Activated T-helper 17 cell treated with anti-CD3 and anti-CD28 coated beads, Interleukin-2, amount 50 U/mL, for 72 hours (primary cell): ENCODE results near the gene ZNF526. TPM values are rescaled to one million over a fixed set of nuclear protein-coding genes. Genes with fewer than 3 reads are reported as not detected.
A peak's percentile ranks its signal among the peaks of the same experiment; 100 is the strongest.

Experiments used
- ATAC-seq: fragments of 150-1000 bp; cut with Tn5 transposase; replicated peaks from 2 replicates; pipeline ENCODE4 v1.10.0; 2021; ENCODE audit warnings: mild to moderate bottlenecking, moderate library complexity
- H3K27ac Mint-ChIP-seq: one replicate; pipeline ENCODE4 v1.8.0; 2022; ENCODE audit warnings: mixed read lengths
- H3K27me3 Mint-ChIP-seq: one replicate; pipeline ENCODE4 v1.8.0; 2022; ENCODE audit warnings: mixed read lengths
- H3K36me3 Mint-ChIP-seq: one replicate; pipeline ENCODE4 v1.8.0; 2022; ENCODE audit warnings: low read depth, mild to moderate bottlenecking, mixed read lengths
- H3K4me1 Mint-ChIP-seq: one replicate; pipeline ENCODE4 v1.8.0; 2022; ENCODE audit warnings: mixed read lengths
- H3K4me3 Mint-ChIP-seq: one replicate; pipeline ENCODE4 v1.8.0; 2022; ENCODE audit warnings: mild to moderate bottlenecking, mixed read lengths
- H3K9me3 Mint-ChIP-seq: one replicate; pipeline ENCODE4 v1.8.0; 2022; ENCODE audit warnings: mixed read lengths
- total RNA-seq, 2 donors: library from RNA; stranded (reverse); gene quantifications; one replicate each; pipeline ENCODE4 v1.2.3, GENCODE V29; 2022

The ZNF526 gene, protein sequence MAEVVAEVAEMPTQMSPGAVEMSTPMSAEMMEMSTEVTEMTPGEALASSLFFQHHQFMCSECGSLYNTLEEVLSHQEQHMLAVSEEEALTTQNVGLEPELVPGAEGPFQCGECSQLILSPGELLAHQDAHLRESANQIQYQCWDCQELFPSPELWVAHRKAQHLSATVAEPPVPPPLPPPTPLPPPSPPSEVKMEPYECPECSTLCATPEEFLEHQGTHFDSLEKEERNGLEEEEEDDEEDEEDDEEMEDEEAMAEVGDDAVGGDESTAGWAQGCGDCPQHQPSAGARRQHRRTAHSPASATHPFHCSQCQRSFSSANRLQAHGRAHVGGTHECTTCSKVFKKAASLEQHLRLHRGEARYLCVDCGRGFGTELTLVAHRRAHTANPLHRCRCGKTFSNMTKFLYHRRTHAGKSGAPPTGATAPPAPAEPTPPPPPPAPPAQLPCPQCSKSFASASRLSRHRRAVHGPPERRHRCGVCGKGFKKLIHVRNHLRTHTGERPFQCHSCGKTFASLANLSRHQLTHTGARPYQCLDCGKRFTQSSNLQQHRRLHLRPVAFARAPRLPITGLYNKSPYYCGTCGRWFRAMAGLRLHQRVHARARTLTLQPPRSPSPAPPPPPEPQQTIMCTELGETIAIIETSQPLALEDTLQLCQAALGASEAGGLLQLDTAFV
- total RNA-seq = 10 to 100 TPM; 17.2 to 18.0 TPM

DNA sequence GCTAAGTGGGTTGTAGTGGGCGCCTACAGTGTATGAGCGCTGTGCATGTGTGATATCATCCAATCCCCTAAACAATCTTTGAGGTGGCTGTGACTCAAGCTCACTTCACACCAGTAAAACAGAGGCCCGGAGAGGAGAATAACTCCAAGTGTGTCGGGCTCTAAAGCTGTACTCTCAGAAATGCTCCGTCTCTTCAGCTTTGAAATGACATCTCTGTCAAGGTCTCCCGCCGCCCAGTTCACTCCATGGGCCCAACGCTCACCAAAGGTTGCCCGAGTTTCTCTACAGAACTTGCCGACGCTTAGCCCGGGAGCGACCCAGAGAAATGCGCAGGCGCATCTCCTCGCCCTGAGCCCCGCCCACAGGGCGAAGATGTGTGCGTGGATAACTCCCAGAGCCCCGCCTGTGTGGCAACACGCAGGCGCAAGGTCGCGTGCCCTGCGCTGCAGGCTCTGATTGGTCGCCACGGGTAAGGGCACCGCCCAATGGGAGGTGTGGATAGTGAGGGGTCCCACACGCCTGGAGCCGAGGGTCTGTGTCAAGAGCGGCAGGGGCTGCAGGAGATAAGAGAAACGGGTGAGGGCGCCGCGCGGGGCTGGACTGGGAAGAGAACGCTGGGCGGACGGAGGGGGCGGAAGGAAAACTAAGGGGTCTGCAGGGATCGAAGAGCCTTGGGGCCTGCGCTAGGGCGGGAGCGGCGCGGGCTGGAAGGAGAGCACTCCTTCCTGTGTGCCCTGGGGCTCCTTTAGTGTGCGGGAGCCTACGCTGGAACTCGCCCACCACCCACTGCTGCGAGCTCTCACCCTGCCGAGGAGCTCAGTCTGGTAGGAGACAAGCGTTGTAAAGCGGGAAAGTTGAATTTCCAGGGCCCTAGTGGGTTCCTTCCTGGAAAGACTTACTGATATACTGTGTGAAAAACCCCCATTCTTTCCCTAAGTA lies at the start of gene ZNF526:
Gene ZNF526 (plus strand): TSS at position 501 of the 939 bp plus-strand sequence. CDS start 4,092 bp downstream, outside the sequence.
- ATAC-seq = peak; percentile 86
- peaks cover 67% of the 10 kb centered on the region for H3K36me3 Mint-ChIP-seq
- H3K9me3 Mint-ChIP-seq = no peaks in the 10 kb centered on the region
- peak within 1 kb of the TSS; percentile 95 for H3K4me3 Mint-ChIP-seq
- H3K4me1 Mint-ChIP-seq = peaks cover 35% of the 10 kb centered on the region
- peak within 1 kb of the TSS; percentile 95 for H3K27ac Mint-ChIP-seq
- H3K27me3 Mint-ChIP-seq = no peaks in the 10 kb centered on the region

DNA sequence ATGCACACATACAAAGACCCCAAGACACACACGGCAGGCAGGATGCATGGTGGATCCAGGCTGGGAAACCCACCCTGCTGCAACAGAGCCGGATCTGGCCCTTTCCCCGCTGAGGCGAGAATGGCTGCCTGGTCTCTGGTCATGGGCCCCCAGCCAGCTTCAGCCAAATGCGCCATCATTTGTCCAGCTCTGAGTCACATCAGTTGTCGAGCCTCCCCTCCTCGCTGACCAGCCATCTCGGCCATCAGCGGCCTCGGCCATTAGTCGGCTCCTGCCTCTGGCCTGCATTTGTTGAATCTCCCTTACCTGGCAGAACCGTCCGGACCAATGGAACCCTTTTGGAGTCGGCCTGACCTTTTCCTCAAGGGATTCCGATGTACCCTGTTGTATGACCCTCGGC lies 49.4 kb upstream of the ZNF526 start:
- Mint-ChIP-seq H3K4me3 (no peak overlapping the region), H3K9me3 (no peaks in the 10 kb centered on the region), H3K36me3 (no peaks in the 10 kb centered on the region), H3K4me1 (peaks cover 9% of the 10 kb centered on the region), H3K27me3 (peaks cover 11% of the 10 kb centered on the region), H3K27ac (no peak overlapping the region)
- no peak for ATAC-seq

DNA sequence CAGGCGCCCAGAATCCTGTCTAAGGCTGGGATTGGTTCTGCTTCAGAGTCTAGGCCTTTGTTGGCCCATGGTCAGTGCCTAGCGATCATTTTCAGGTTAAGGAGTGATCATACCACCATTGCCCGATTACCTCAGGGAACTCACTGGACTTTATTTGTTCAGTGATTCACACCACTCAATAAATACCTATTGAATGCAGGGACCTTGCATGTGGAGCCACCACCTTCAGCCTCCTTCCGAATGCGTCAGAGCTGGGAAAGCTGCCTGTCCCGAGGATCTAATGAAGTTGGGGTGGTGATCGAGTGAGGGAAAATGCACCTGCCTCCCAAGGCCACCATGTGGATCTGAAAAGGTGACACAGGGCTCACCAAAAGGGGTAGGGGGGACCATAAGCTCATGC lies 47.9 kb upstream of the ZNF526 start:
- Mint-ChIP-seq H3K4me1 (peaks cover 17% of the 10 kb centered on the region), H3K36me3 (no peaks in the 10 kb centered on the region), H3K9me3 (no peaks in the 10 kb centered on the region), H3K4me3 (no peak overlapping the region), H3K27me3 (peaks cover 19% of the 10 kb centered on the region), H3K27ac (no peak overlapping the region)
- no peak for ATAC-seq

DNA sequence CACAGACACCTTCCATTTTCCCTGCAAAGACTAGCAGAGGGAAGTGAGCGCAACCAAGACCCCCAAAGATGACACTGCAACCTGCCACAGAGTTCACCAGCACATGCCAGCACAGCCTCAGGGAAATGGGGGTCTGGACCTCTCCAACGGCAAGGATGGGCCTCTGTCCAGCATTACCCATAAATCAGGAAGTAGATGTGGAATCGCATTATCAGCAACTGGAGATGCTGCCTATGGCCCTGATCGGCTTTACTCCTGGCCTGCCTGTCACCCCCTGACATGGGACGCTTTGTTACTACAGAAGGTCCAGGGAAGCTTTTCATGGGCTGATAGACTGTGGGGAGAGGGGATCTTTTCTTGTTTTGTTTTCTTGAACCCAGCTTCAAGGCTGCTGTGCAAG lies 46.4 kb upstream of the ZNF526 start:
- no peak for ATAC-seq
- H3K27ac Mint-ChIP-seq = no peak overlapping the region
- no peaks in the 10 kb centered on the region for H3K9me3 Mint-ChIP-seq
- no peaks in the 10 kb centered on the region for H3K36me3 Mint-ChIP-seq
- H3K4me1 Mint-ChIP-seq = peaks cover 17% of the 10 kb centered on the region
- peaks cover 19% of the 10 kb centered on the region for H3K27me3 Mint-ChIP-seq
- H3K4me3 Mint-ChIP-seq = no peak overlapping the region

DNA sequence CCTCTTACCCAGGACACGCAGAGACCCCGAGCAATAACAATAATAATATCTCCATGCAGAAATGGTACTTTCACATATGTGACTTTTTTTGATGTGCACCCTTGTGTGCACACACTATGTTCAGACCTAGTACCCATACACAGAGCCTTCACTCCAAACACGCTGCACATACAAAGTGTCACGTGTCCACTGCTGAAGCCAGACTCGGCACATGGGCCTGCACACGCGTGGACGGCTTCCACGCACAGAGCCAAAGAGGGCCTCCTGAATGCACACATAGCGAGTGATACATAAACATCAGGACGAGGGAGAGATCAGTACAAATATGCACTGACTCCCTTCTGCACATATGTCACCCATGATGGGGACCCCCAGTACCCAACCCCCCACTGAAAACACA lies 45.9 kb upstream of the ZNF526 start:
- ATAC-seq = no peak
- Mint-ChIP-seq H3K9me3 (no peaks in the 10 kb centered on the region), H3K27me3 (peaks cover 19% of the 10 kb centered on the region), H3K4me1 (peaks cover 17% of the 10 kb centered on the region), H3K27ac (no peak overlapping the region), H3K36me3 (no peaks in the 10 kb centered on the region), H3K4me3 (no peak overlapping the region)

DNA sequence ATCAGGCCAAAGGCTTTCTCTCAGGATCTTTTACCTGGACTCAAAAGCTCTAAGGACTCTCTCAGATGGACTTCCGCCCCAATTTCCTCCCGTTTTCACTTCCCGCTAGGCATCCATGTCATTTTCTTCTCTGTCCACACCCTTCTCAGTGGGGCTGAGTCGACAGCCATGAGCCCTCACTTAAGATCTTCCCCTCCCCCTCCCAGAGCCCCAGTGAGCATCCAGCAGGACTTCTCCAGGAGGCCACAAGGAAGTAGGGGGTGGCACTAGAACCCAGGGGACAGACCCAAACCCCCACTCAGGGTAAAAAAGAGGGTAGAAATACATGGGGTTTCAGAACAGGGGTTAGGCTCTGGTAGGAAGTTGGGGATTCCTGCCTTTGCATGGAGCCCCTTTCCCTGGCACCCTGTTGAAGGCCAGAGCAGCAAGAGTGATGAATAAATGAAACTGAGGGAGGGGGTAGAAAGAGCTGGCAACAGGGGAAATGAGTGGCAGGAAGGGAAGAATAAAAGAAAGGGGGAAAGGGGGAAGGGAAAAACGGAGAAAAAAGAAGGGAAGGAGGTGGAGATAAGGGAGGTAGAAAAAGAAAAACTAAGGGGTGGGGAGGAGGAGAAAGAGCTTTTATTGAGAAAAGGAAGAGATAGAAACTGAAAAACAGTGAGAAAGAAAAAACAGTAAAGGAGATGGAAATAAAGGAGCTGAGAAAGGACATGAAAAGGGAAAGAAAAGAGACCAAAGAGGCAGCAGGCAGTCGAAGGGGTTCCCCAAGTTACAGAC lies 45.0 kb upstream of the ZNF526 start:
- Mint-ChIP-seq H3K36me3 (no peaks in the 10 kb centered on the region), H3K4me3 (peak overlapping the region; percentile 79), H3K9me3 (no peaks in the 10 kb centered on the region), H3K27me3 (peaks cover 19% of the 10 kb centered on the region), H3K27ac (no peak overlapping the region), H3K4me1 (peaks cover 17% of the 10 kb centered on the region)
- ATAC-seq = no peak

DNA sequence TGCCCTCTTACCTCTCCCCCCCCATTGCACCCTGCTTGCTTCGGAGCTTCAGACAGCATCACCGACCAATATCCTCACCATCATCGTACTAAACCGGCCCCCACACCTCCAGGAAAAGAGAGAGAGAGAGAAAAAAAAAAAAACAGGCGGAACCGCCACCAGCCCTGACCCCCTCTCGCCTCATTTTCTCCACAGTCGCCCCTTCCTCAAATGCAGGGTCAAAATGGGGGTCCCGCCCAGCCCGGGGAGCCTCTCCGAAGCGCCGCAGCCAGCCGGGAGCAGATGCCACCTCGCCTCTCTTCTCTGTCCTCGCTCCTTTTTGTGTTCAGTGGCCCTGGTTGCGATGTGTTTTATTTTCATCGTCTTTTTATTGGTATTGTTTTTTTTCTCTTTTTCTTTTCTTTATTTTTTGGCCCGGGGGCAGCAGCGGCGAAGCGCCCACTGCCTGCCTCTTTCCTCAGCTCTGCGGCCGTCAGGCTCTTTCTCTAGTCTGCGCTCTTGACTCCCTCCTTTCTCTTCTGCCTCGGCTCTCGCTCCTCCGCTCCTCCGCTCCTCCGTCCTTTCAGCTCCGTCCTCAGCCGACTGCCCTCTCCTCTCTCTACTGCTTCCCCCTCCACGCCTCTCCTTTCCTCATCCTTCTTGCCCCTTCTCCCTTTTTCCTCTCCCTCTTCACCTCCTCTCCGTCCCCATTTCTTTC lies 44.0 kb upstream of the ZNF526 start:
- Mint-ChIP-seq H3K27ac (peak overlapping the region; percentile 14), H3K4me1 (peaks cover 17% of the 10 kb centered on the region), H3K36me3 (no peaks in the 10 kb centered on the region), H3K27me3 (peaks cover 19% of the 10 kb centered on the region), H3K9me3 (no peaks in the 10 kb centered on the region), H3K4me3 (peak overlapping the region; percentile 79)
- peak; percentile 59 for ATAC-seq

DNA sequence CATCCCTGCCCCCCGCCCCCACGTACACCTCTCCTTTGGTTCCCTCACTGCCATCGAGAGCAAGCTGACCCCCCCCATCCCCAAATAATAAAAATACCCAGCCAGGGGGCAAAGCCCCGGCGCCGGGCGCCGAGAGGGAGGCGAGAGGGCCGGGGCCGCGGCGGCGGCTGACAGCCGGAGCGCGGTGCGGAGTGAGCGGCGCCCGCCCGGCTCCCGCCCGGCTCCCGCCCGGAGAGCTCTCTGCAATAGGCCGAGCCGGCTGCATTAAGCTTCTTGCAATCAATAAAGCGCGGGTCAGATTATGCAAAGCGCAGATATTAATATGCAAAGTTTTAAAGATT lies 43.5 kb upstream of the ZNF526 start:
- Mint-ChIP-seq H3K36me3 (no peaks in the 10 kb centered on the region), H3K9me3 (no peaks in the 10 kb centered on the region), H3K27ac (peak overlapping the region; percentile 14), H3K4me3 (peak overlapping the region; percentile 79), H3K27me3 (peaks cover 19% of the 10 kb centered on the region), H3K4me1 (peaks cover 17% of the 10 kb centered on the region)
- peak; percentile 62 for ATAC-seq

DNA sequence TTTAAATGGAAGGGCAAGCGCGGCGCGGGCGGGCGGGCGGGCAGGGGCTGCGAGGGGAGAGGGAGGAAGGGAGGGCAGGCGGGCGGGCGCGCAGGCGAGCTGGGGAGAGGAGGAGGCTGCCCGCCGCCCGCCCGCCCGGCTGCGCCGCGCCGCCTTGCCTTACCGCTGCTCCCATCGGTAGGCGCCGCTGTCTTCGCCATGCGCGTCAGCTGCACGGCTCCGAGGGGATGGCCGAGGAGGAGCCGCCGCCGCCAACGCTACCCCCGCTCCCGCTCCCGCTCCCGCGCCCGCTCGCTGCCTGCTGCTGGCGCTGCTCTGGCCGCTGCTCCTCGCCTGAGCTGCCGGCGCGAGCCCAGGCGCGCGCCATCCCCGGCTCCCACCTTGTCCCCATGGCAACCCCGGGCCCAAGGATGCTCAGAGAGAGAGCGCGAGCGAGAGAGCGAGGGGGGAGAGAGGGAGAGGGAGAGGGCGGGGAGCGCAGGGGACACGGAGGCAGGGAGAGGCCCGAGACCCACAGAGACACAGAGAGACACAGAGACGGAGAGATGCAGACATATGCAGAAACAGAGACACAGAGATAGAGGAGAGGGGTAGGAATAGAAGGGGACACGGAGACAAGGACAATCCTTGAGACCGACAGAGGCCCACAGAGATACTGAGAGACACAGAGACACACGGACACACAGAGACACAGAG lies 43.0 kb upstream of the ZNF526 start:
- Mint-ChIP-seq H3K27me3 (peaks cover 19% of the 10 kb centered on the region), H3K4me3 (no peak overlapping the region), H3K27ac (no peak overlapping the region), H3K36me3 (no peaks in the 10 kb centered on the region), H3K4me1 (peaks cover 20% of the 10 kb centered on the region), H3K9me3 (no peaks in the 10 kb centered on the region)
- ATAC-seq = peak; percentile 91

DNA sequence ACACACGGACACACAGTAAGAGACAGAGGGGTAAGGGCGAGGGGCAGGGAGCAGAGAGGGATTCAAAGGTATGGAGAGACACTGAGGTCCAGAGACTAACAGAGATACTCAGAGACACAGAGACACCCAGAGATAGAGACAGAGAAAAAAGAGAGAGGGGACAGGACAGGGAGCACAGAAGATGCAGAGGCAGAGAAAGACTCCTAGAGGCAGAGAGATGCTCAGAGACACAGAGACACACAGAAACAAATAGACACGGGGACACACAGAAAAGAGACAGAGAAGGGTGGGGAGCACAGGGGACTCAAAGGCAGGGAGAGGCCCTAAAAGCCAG lies 42.5 kb upstream of the ZNF526 start:
- H3K27ac Mint-ChIP-seq = no peak overlapping the region
- no peaks in the 10 kb centered on the region for H3K9me3 Mint-ChIP-seq
- peaks cover 19% of the 10 kb centered on the region for H3K27me3 Mint-ChIP-seq
- H3K4me3 Mint-ChIP-seq = no peak overlapping the region
- H3K36me3 Mint-ChIP-seq = no peaks in the 10 kb centered on the region
- peaks cover 25% of the 10 kb centered on the region for H3K4me1 Mint-ChIP-seq
- ATAC-seq = no peak

DNA sequence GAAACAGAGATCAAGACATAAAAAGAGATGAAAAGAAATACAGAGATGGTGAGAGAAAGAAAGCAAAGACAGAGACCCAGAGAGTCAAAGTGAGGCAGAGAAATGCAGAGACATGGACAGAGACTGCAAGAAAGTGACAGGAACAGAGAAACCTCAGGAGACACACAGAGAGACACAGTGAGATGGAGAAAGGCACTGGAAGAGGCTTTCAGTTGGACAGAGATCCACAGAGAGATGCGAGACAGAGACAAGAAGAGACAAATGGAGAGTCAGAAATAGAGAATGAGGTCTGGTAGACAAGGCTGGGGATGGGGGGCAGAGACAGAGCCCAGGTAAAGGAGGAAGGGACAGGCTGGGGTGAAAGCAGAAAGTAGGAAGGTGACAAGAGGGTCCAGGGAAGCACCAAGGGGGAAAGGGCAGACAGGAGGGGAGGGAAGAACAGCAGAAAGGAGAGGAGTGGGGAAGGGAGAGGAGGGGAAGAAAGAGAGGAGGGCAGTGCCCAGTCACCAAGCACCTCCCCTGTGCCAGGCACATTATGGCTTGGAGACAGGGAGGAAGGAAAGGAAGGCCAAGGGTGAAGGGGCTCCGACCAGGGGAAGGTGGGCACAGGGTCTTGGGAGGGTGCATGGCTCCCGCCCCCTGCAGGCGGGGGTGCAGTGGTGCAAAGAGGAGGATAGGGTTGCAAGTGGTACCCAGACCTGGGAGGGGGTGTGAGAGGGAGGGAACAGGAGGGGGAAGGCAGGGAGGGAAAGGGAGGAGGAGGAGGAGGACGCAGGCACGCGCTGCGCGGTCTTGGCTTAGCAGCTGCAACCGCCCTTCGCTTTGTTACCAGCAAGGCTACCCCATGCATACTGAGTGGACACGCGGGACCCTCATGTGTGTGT lies 41.1 kb upstream of the ZNF526 start:
- H3K36me3 Mint-ChIP-seq = no peaks in the 10 kb centered on the region
- ATAC-seq = no peak
- H3K27ac Mint-ChIP-seq = no peak overlapping the region
- H3K9me3 Mint-ChIP-seq = no peaks in the 10 kb centered on the region
- peaks cover 33% of the 10 kb centered on the region for H3K4me1 Mint-ChIP-seq
- H3K4me3 Mint-ChIP-seq = no peak overlapping the region
- peaks cover 19% of the 10 kb centered on the region for H3K27me3 Mint-ChIP-seq

DNA sequence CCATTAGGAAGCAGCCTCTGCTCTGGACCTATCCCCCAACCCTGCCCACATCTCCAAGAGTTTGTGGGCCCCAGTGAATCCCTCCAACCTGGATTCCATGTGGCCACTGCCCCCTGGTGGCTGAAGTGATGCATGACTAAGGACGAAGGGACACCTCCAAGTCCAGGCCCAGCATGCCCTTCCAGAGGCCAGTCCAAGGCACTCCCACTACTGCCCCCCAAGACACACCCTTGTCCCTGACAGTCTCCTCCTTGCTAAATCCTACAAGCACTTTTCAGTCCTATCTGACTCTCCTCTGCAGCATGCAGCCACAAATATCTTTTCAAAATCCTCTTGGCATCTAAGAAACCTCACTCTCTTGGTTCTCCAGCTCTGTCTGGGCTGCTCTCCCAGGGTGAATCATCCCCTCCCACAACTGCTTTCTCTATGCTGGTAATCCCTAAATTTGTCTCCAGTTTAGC lies 35.7 kb upstream of the ZNF526 start:
- peak overlapping the region; percentile 62 for H3K27ac Mint-ChIP-seq
- H3K4me1 Mint-ChIP-seq = peaks cover 37% of the 10 kb centered on the region
- peak; percentile 79 for ATAC-seq
- no peaks in the 10 kb centered on the region for H3K27me3 Mint-ChIP-seq
- no peaks in the 10 kb centered on the region for H3K9me3 Mint-ChIP-seq
- no peaks in the 10 kb centered on the region for H3K36me3 Mint-ChIP-seq
- H3K4me3 Mint-ChIP-seq = peak overlapping the region; percentile 37
